ENCODE results near the gene OR10H3. TPM values are rescaled to one million over a fixed set of nuclear protein-coding genes. Genes with fewer than 3 reads are reported as not detected.

Gene OR10H3
- total and polyA plus RNA-seq, 2 of the 8 experiments (the other 6 are each of a cell fraction or from before 2014, with no cell fraction given) = not detected

DNA sequence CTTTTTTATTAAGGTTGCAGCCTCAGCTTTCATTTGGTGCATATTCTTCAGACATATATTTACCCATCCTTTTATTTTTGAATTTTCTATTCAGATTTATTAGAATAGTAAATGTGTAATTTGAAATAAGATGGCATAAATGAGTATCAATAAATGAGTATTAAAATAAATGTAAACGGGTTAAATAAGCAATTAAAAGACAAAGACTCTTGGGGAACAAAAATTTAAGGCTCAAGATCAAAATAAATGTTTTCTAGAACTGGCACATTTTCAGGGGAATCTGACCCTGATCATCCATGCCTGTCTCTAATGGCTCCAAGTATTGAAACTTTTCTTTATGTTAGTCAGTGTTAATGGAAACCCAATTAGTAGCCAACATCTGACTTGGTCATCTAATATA is 3.0 kb downstream of the OR10H3 start (continued):
- TF ChIP-seq ZNF274 (IDR thresholded peaks at IDR 0.05; ENCODE audit: borderline replicate concordance, extremely low read depth, low read length) (no peak), RXRA (IDR thresholded peaks at IDR 0.05; ENCODE audit: insufficient read depth, low read depth, low read length) (no peak), GABPA (IDR thresholded peaks at IDR 0.05; ENCODE audit: borderline replicate concordance, insufficient read depth, low read length) (no peak), MAFK (IDR thresholded peaks at IDR 0.05; ENCODE audit: low read depth, low read length) (no peak)
- TF ChIP-seq, protein P1, sequence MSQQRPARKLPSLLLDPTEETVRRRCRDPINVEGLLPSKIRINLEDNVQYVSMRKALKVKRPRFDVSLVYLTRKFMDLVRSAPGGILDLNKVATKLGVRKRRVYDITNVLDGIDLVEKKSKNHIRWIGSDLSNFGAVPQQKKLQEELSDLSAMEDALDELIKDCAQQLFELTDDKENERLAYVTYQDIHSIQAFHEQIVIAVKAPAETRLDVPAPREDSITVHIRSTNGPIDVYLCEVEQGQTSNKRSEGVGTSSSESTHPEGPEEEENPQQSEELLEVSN (IDR thresholded peaks at IDR 0.05) = no peak
- TF ChIP-seq, protein P2, sequence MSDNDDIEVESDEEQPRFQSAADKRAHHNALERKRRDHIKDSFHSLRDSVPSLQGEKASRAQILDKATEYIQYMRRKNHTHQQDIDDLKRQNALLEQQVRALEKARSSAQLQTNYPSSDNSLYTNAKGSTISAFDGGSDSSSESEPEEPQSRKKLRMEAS (IDR thresholded peaks at IDR 0.05) = no peak
